Spleen (tissue), 11 donors: Measurements from ENCODE around the gene ST6GALNAC2. TPM values are rescaled to one million over a fixed set of nuclear protein-coding genes. Genes with fewer than 3 reads are reported as not detected.
"Not testable (repeated sequence)": the region's sequence is repeated elsewhere in the genome, so short reads cannot be mapped to it uniquely, and the experiment has no call there.

Experiments
- DNase-seq: peaks from one replicate; pipeline ENCODE4 v3.0.0-alpha.2; 2020
- H3K27ac ChIP-seq, 8 donors: fragments of 200-600 bp; sonication (generic) in 7 of 8; 1 replicate in 4 of 8; 2 replicates in 4 of 8; pipeline versions ENCODE4 v1.5.0 to v1.8.0; 2016 to 2021; ENCODE audit warnings: inconsistent platforms in 4 of 8, mild to moderate bottlenecking in 4 of 8, moderate library complexity in 1 of 8
- H3K27me3 ChIP-seq, 7 donors: fragments of 200-600 bp; sonication (generic) in 6 of 7; replicated peaks in 1 of 7; 1 replicate in 4 of 7; 2 replicates in 3 of 7; pipeline versions ENCODE4 v1.5.0 to v1.8.0; 2016 to 2021; ENCODE audit warnings: inconsistent platforms in 3 of 7, mild to moderate bottlenecking in 1 of 7
- H3K36me3 ChIP-seq, 6 donors: fragments of 200-600 bp; sonication (generic) in 5 of 6; 1 replicate in 4 of 6; 2 replicates in 2 of 6; pipeline versions ENCODE4 v1.5.0 to v1.8.0; 2016 to 2021; ENCODE audit warnings: inconsistent platforms in 2 of 6
- H3K4me1 ChIP-seq, 6 donors: fragments of 200-600 bp; sonication (generic) in 5 of 6; 1 replicate in 3 of 6; 2 replicates in 3 of 6; pipeline versions ENCODE4 v1.5.0 to v1.8.0; 2016 to 2021; ENCODE audit warnings: inconsistent platforms in 3 of 6
- H3K4me3 ChIP-seq, 8 donors: fragments of 200-600 bp; sonication (generic) in 7 of 8; 1 replicate in 4 of 8; 2 replicates in 4 of 8; pipeline versions ENCODE4 v1.5.0 to v1.8.0; 2016 to 2021; ENCODE audit warnings: inconsistent platforms in 4 of 8, mild to moderate bottlenecking in 4 of 8, moderate library complexity in 2 of 8
- H3K9me3 ChIP-seq, 8 donors: fragments of 200-600 bp; sonication (generic) in 7 of 8; 1 replicate in 4 of 8; 2 replicates in 4 of 8; pipeline versions ENCODE4 v1.5.0 to v1.8.0; 2016 to 2021; ENCODE audit warnings: inconsistent platforms in 4 of 8
- CTCF ChIP-seq, 11 experiments: fragments of 200-600 bp in 7 of 11; fragments of 450-650 bp in 4 of 11; sonication (generic) in 4 of 11; IDR thresholded peaks in 8 of 11; conservative IDR thresholded peaks in 3 of 11; 1 replicate in 7 of 11; 2 replicates in 4 of 11; pipeline versions ENCODE4 v1.4.0 to v1.8.0; 2016 to 2021; ENCODE audit warnings: antibody characterized with exemption in 11 of 11, inconsistent platforms in 4 of 11, mild to moderate bottlenecking in 1 of 11
- POLR2A ChIP-seq, 3 donors: fragments of 450-650 bp; IDR thresholded peaks; one replicate each; pipeline ENCODE4 v1.5.1; 2017; ENCODE audit warnings: antibody characterized with exemption in 3 of 3, mild to moderate bottlenecking in 1 of 3
- POLR2AphosphoS5 ChIP-seq, 3 donors: sonication (generic); formaldehyde crosslinking; IDR thresholded peaks; one replicate each; pipeline ENCODE4 v1.5.1; 2017; ENCODE audit warnings: antibody characterized with exemption in 3 of 3
- WGBS, 5 donors: extraction: QIAGEN DNeasy Blood & Tissue Kit in 3 of 5; methylation state at CpG; one replicate each; pipeline versions ENCODE4 v1.1.5 to v1.1.7; 2013 to 2018; 5-methylcytosine and 5-hydroxymethylcytosine counted together
- intact Hi-C: fragments of 100-400 bp; cut with DNase I; formaldehyde crosslinking; loops from one replicate; pipeline ENCODE4 v1.15.0; 2023; ENCODE audit warnings: low total_unique reads
- polyA plus RNA-seq, 3 donors: library from polyadenylated mRNA; stranded (reverse); fragments of 200-250 nt; gene quantifications; one replicate each; pipeline ENCODE4 v1.2.1, GENCODE V29; 2013
- total RNA-seq, 7 donors: library from RNA; depleted of rRNA in 3 of 7; stranded (reverse); fragments of >200 nt in 3 of 7; fragmentation: NEBNext Ultra II Directional in 4 of 7; extraction: Animal tissue kit (Norgen Biotek cat#: 25700) in 4 of 7; gene quantifications; one replicate each; pipeline versions ENCODE4 v1.1.0 to v1.2.1, GENCODE V29; 2016 to 2021
- donor health status: healthy with polysubstance abuse.
- donor health status: DM: no; HTN: no; CAD: no; lungs with moderate emphysema.
- donor health status: DM: no; HTN: no; CAD: no.
- donor health status: Bipolar disorder and iron deficiency.
- donor health status: healthy.
- donor health status: DM: no; HTN: no; CAD: no.
- donor health status: DM: yes; HTN: yes; CAD: no.

Gene ST6GALNAC2
- total and polyA plus RNA-seq, 10 donors: 1.1 to 15.7 (median 8.7) TPM

DNA sequence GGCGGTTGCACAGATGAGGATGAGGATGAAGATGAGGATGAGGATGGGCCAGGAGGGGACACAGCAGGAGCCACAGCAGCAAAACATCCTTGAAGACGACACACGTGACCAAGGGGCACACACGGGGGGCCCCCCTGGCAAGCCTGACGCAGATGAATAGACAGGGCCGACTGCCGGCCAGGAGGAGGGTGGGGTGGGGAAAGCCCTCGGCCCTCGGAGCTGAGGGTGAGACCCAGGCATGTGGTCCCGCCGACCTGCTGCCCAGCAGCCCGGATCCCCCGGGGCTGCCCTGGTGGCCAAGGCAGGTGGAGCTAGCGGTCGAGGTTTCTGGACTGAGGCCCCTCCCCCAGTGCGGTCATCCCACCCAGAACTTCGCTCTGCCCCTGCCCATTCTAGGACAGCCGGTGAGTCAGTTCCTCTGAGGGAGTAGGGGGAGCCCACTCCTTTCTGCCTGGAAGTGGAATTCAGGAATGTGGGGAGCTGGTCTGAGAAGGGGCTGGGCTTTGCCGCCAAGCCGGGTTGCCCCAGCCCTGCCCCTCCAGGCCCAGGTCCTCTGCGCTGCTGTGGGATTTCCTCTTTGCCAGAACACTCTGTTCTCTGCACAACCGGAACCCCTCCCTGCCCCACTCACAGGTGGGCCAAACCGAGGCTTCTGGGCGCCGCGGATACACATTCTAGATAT is 58.1 kb downstream of the ST6GALNAC2 start:
- H3K4me3 ChIP-seq: peak overlapping the region in 7 of 8 donors; percentile 22 to 66 (median 37)
- peak overlapping the region; percentile 80 to 99 (median 92) for H3K27ac ChIP-seq
- WGBS, 5 donors: 11 to 15% (median 14%) methylated on average over 21 to 26 of the region's 26 CpGs
- TF ChIP-seq POLR2A (IDR thresholded peaks at IDR 0.05) (no peak), POLR2AphosphoS5 (IDR thresholded peaks at IDR 0.05) (peak; percentile 82 to 91 (median 89)), CTCF (IDR thresholded peaks at IDR 0.05 in 8 of 11, conservative IDR thresholded peaks at IDR 0.05 in 3 of 11) (peak in 8 of 11 experiments; percentile 6 to 49 (median 38))
- peaks cover 39 to 95% (median 71%) of the 10 kb centered on the region in 6 donors for H3K4me1 ChIP-seq
- intact Hi-C loops: no loop called here
- H3K9me3 ChIP-seq: no peaks in the 10 kb centered on the region
- peak; percentile 95 for DNase-seq
- H3K36me3 ChIP-seq: no peaks in the 10 kb centered on the region
- H3K27me3 ChIP-seq: peaks cover 0 to 20% (median 0%) of the 10 kb centered on the region in 7 donors

GRCh38 chr17:76527016-76527415 is 58.6 kb downstream of the ST6GALNAC2 start:
- peak overlapping the region; percentile 80 to 99 (median 92) for H3K27ac ChIP-seq
- H3K27me3 ChIP-seq: peaks cover 0 to 23% (median 0%) of the 10 kb centered on the region in 7 donors
- intact Hi-C loops, DNase-seq, H3K9me3 ChIP-seq, H3K36me3 ChIP-seq: not testable (repeated sequence)
- H3K4me1 ChIP-seq: peaks cover 39 to 92% (median 71%) of the 10 kb centered on the region in 6 donors
- 69 to 74% (median 72%) methylated on average over 8 to 9 of the region's 9 CpGs for WGBS, 5 donors
- peak overlapping the region in 1 of 8 donors; percentile 66 for H3K4me3 ChIP-seq

GRCh38 chr17:76525513-76525833 is 60.2 kb downstream of the ST6GALNAC2 start:
- peak overlapping the region in 5 of 8 donors; percentile 55 to 67 (median 60) for H3K27ac ChIP-seq
- H3K4me1 ChIP-seq: peaks cover 29 to 77% (median 59%) of the 10 kb centered on the region in 6 donors

DNA sequence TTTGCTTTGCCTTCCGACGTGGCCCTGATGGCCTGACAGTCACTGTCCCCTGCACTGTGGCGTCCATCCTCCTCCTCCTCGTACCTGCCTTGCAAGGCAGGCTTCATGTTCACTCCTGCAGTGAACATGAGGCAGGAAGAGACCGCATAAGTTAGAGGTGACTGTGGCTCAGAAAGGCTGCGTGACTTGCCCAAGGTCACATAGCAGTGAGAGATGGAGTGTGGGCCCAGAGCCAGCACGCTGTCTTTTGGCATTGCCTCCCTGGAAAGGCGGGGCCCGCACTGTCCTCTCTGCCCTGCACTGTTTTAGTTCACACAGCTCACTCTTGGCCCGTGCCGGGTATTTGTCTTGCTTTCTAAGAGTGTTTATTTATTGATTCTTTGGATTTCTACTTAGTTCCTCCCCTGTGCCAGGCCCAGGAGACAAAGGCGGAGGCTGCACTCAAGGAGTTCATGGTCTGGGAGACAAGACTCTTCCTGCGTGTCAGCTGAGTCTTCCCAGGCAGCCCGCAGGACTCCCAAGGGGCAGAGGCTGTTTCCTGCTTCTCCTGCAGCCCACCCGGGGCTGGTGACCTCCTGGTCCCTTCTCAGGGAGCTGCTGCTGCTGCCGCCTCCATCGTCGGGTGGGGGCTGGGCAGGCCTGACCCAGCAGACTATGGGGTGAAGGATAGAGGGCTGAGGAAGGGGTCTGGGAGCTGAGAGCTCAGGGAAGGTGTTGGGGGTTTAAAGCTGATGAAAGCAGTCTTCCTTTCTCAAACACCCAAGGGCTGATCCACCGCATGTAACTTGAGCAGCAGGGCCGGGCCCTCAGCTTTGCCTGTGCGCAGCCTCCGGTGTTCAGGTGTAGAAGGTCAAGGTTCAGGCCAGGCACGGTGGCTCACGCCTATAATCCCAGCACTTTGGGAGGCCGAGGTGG is 60.8 kb downstream of the ST6GALNAC2 start:
- Histone ChIP-seq H3K27ac (peak overlapping the region in 7 of 8 donors; percentile 19 to 67 (median 60)), H3K9me3 (no peaks in the 10 kb centered on the region), H3K4me1 (peaks cover 24 to 71% (median 53%) of the 10 kb centered on the region in 6 donors), H3K27me3 (peaks cover 0 to 23% (median 0%) of the 10 kb centered on the region in 7 donors), H3K4me3 (no peak overlapping the region), H3K36me3 (no peaks in the 10 kb centered on the region)
- intact Hi-C loops: loop anchor here (5.0 kb wide), 1 partner anchor 97 kb away; no protein-coding TSS in a partner anchor
- 59 to 73% (median 60%) methylated on average over 25 of the region's 25 CpGs for WGBS, 5 donors
- no peak for DNase-seq
- TF ChIP-seq POLR2AphosphoS5 (IDR thresholded peaks at IDR 0.05) (peak in 2 of 3 donors; percentile 15 to 38), POLR2A (IDR thresholded peaks at IDR 0.05) (no peak)

More at GRCh38 chr17:76525513-76525833, 60.2 kb downstream of the ST6GALNAC2 start:
- H3K9me3 ChIP-seq, DNase-seq, H3K4me3 ChIP-seq, intact Hi-C loops, H3K36me3 ChIP-seq: not testable (repeated sequence)
- 84 to 93% (median 84%) methylated on average over 8 of the region's 8 CpGs for WGBS, 5 donors
- H3K27me3 ChIP-seq: peaks cover 0 to 23% (median 0%) of the 10 kb centered on the region in 7 donors

DNA sequence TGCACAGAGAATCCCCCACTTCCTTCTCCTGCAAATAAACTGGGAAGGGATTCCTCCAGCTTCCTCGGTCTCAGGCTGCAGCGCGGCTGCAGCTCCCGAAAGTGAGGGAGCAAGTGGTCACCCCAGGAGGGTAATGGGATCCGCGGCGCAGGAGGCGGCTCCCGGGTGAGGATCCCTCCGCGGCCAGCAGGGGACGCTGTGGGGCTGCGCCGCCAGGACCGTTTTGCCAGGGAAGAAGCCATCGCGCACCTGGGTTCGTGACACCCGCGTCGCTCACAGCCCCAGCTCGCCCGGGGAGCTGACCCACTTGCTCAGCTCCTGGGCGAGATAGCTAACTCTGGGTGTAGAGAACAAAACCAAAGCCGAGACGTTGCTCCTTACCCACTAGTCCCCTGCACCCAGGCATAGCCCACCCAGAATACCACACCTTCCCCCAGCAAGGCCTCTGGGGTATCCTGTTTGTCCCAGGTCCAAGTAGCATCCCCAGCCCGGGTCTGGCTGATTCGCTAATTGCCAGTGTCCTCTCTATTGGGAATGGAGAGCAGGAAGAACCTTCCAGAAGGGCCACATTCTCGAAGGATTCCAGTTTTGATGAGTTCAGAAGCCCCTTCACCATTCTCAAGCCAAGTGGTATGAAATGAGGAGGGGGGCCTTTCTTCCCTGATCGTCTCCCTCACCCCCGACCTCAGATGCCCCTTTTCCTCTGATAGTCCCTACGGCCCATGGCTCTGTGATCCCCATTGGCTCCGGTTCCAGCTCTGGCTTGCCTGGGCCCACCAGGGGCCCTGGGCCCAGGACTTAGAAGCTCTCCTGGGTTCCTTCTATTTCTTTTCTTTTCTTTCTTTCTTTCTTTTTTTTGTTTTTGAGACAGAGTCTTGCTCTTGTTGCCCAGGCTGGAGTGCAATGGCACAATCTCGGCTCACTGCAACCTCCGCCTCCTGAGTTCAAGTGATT is 62.3 kb downstream of the ST6GALNAC2 start:
- peak; percentile 97 for DNase-seq
- no peaks in the 10 kb centered on the region for H3K9me3 ChIP-seq
- H3K27ac ChIP-seq: peak overlapping the region in 1 of 8 donors; percentile 21
- H3K27me3 ChIP-seq: peaks cover 0 to 20% (median 0%) of the 10 kb centered on the region in 7 donors
- intact Hi-C loops: loop anchor here (5.0 kb wide), 1 partner anchor 99 kb away; no protein-coding TSS in a partner anchor
- peak overlapping the region in 1 of 8 donors; percentile 27 for H3K4me3 ChIP-seq
- 19 to 31% (median 22%) methylated on average over 21 to 35 of the region's 35 CpGs for WGBS, 5 donors
- TF ChIP-seq POLR2A (IDR thresholded peaks at IDR 0.05) (no peak), POLR2AphosphoS5 (IDR thresholded peaks at IDR 0.05) (peak; percentile 57 to 82 (median 66)), CTCF (IDR thresholded peaks at IDR 0.05 in 8 of 11, conservative IDR thresholded peaks at IDR 0.05 in 3 of 11) (peak; percentile 94 to 100 (median 99))
- H3K4me1 ChIP-seq: peaks cover 16 to 56% (median 38%) of the 10 kb centered on the region in 6 donors
- H3K36me3 ChIP-seq: no peaks in the 10 kb centered on the region

GRCh38 chr17:76521683-76522082 is 64.0 kb downstream of the ST6GALNAC2 start:
- peaks cover 9 to 51% (median 26%) of the 10 kb centered on the region in 6 donors for H3K4me1 ChIP-seq
- not testable (repeated sequence) for H3K27ac ChIP-seq, H3K9me3 ChIP-seq, H3K36me3 ChIP-seq, H3K4me3 ChIP-seq, DNase-seq
- intact Hi-C loops: loop anchor here (5.0 kb wide), 1 partner anchor 101 kb away; no protein-coding TSS in a partner anchor
- peaks cover 0 to 12% (median 0%) of the 10 kb centered on the region in 7 donors for H3K27me3 ChIP-seq
- WGBS, 5 donors: 85 to 95% (median 87%) methylated on average over 10 of the region's 10 CpGs
